NK-92 (cell line): ENCODE measurements around the gene KLHL6.

Experiments used
- DNase-seq: peaks from one replicate; lab custom pipeline; 2025; ENCODE audit not compliant: unreplicated experiment; lab: John Stamatoyannopoulos, UW

KLHL6 gene

DNA sequence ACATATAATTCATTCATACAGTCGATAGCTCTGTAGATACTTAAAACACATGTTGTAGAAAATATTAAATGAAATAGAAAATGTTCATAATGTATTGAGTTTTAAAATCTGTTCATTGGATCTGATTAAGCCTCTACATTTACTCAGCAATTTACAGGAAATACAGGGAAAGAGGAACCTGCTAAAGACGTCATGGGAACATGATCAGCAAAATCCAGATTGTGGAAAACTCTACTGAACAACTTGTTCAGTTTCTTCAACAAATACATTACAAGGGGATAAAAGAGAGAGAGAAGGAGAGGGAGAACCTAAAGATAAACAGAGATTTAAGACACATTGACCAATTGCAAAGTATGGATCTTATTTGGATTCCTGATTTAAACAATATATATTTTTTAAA lies 46.7 kb downstream of the KLHL6 start:
- no peak for DNase-seq

DNA sequence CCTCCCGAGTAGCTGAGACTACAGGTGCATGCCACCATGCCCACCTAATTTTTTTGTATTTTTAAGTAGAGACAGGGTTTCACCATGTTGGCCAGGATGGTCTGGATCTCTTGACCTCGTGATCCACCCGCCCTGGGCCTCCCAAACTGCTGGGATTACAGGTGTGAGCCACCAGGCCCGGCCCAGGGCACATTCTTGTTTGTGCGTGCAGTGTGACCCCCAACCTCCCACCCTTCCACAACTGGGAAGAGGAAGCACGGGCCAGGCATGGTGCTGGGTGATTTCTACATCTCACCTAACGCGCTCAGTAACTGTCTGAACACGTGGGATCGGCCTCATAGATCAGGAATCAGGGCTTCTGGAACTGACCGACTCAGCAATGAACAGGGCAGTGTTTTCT lies 48.0 kb downstream of the KLHL6 start:
- DNase-seq: no peak

DNA sequence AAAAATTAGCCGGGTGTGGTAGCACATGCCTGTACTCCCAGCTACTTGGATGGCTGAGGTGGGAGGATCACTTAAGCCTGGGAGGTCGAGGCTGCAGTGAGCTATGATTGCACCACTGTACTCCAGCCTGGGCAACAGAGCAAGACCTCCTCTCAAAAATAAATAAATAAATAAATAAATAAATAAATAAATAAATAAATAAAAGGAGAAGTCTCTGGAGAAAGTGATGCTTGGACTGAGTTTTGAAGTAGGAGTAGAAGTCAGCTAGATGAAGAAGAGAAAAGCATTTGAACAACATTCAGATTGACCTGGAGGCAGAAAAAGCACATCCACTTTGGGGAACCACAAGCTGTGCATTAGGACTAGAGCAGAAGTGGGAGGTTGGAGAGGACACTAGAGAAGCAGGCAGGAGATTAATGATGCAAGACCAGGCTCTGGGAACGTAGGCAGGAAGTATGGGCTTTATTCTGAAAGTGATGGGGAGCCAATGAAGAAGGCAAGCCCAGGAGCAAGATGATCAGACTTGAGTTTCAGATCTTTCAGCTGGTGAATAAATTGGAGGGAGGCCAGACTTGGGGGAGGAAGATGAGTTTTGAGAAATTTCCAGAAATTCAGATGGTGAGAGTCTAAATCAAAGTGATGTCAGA lies 48.7 kb downstream of the KLHL6 start:
- no peak for DNase-seq

DNA sequence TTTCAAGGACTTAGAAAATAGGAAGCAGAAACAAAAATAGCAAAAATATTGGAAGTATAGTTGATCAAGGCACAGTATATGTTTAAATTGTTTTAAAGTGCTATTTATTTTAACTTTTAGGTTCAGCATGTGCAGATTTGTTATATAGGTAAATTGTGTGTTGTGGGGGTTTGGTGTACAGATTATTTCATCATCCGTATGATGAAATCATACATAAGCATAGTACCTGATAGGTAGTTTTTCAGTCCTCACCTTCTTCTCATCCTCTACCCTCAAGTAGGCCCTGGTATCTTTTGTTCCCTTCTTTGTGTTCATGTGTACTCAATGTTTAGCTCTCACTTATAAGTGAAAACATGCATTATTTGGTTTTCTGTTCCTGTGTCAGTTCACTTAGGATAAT lies 50.9 kb downstream of the KLHL6 start:
- no peak for DNase-seq

DNA sequence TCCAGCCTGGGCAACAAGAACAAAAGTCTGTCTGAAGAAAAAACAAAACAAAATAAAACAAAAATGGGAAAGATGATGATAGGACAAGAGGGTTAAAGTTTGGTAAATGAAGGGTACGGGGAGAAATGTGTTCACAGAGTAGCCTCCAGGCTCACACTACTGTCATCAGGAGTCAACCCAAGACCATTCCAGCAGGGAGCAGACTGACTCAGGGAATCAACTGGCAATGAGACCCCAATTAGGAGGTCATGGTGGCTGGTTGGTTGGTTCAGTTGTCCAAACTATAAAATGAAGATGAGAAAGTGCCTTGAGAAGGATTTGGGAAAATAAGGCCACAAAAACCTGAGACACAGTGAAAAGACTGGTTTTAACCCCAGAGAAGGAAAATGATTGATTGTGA lies 51.8 kb downstream of the KLHL6 start:
- DNase-seq: no peak

DNA sequence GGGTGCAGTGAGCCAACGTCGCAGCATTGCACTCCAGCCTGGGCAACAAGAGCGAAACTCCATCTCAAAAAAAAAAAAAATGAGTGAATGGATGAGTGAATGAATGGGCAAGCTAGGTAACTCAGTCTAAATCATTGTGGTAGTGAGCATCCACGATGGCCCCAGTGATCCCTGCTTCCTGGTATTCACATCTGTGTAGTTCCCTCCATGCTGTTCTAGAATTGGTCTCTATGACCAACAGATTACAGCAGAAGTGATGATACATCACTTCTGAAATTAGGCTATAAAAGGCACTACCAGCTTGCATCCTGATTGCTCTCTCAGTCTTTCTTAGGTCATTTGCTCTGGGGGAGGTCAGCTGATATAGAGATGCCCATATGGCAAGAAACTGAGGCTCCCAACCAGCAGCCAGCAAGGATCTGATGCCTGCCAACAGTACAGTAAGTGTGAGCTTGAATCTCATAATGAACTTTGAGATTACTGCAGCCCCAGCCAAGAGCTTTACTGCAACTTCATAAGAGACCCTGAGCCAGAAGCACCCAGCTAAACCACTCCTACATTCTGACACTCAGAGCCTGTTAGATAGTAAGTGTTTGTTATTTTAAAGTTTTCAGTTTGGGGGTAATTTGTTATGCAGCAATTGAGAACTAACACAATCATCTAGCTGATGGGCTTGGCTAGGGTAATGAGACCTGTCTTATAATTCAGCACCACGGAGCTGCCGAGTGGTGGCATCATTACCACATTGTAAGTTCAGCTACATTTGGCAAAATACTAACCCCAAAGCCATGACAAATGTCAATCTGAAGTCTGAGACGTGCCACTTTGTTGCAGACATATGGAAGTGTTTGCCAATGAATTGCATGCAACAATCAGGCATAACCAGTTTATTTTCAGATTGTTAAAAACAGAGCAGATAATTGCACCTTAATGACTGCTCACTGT lies 53.0 kb downstream of the KLHL6 start:
- no peak for DNase-seq

DNA sequence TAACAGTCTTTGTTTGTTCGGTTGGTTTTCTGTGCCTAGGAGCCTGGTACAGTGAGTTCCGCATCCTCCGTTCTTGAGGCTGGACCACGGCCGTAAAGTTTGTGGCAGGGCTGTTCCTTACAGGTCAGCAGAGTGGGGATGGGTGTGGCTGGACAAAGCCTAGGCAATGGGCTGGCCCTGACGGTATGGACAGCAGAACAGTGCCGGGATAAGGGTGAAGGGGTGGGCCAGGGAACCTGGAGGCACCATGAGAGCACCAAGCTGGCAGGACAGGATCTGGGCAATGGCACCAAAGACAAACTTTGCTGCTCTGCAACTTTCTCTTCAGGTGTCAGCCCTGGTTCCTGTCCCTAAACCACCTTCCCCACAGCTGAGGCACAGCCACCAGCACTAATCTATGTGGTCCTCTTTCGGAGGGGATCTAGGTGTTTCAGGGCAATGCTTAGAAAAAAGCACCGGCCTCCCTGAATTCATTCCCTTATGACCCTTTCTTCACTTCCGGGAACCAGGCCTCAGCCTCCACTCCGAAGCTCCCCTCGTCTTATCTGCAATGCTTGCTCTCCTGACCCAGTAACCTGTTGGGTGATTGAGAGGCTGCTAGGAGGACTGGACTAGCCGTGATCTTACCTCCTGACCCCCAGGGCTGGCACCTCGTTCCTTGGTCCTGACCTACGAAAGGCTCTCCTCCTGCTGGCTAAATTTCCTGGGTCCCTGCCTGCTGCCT lies 54.4 kb downstream of the KLHL6 start:
- DNase-seq: no peak

DNA sequence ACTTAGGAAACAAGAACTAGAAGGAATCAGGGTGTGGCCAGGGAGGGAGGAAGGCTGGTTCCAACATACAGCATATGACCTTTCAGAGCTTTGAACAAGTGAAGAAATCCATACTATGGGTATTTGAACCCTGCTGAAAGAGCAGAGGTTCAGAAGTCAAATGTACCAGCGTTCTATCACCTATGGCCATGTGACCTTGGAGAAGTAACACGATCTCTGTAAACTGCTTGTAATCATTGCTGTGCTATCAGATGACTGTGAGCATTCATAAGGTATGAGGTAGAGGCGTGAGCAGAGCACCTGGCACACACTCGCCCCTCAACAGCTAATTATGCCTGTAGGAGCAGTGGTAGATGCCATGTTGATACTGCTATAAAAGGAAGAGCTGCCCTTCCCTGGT lies 55.2 kb downstream of the KLHL6 start:
- DNase-seq: no peak

DNA sequence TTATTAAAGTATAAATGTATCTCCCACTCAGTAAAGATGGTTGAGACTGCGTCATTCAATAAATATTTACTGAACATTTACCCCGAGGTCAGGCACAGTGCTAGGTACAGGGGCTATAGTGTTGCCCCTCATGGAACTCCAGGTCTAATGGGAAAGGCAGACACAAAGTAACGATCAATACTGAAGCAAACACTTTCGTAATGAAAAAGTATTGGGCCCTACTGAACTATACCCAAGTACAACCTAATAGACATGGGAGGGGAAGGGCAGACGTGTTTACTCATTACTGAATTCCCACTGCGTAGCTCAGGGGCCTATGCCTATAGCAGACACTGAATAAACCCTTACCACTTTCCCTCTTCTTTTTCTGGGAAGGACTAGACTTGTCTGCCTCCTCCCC lies 56.9 kb downstream of the KLHL6 start:
- DNase-seq: no peak

DNA sequence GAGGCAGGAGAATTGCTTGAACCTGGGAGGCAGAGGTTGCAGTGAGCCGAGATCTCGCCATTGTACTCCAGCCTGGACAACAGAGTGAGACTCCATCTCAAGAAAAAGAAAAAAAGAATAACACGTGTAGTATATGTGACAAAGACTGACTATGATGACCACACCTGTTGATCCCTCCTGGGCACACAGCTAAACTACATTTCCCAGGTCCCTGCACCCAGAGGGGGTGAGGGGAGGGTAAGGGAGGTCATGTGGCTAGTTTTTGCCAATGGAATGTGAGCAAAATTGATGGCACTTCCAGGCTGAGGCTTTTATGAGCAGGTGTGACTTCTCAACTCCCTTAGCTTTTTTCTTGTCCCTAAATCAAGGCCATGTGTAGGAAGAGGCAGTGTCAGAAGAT lies 58.2 kb downstream of the KLHL6 start:
- DNase-seq: no peak

DNA sequence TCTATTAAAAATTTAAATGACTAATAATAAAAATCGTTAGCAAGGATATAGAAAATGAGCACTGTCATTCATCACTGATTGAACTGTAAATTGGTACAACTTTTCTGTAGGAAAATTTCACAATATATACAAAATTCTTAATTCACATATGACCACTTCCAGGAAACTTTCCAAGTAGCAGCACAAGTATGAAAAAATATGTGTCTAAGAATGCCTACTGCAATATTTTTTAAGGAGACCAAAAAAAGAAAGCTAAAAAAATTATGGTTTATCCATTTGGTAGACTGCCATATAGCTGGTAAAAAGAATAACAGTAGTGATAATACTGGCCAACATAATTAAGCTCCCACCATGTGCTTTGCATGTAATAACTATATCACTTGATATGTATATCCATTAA lies 59.2 kb downstream of the KLHL6 start:
- no peak for DNase-seq

DNA sequence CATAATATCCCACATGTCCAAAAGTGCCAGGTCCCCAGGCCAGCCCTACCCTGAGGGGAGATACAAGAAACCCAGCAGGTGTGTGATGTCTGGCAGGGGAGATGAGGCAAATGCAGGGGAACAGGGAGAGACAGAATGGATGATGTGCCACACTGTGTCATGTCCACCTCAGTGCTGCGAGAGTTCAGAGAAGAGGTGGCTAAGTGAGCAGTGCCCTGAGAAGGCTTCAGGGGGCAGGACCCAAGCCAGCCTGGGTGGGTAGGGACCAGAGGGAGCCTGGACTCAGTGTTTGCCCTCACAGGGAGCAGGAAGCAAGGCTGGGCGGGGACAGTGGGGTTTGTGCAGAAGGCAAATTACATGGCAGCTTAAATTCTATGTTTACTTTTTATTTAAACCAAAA lies 61.2 kb downstream of the KLHL6 start:
- DNase-seq: no peak

DNA sequence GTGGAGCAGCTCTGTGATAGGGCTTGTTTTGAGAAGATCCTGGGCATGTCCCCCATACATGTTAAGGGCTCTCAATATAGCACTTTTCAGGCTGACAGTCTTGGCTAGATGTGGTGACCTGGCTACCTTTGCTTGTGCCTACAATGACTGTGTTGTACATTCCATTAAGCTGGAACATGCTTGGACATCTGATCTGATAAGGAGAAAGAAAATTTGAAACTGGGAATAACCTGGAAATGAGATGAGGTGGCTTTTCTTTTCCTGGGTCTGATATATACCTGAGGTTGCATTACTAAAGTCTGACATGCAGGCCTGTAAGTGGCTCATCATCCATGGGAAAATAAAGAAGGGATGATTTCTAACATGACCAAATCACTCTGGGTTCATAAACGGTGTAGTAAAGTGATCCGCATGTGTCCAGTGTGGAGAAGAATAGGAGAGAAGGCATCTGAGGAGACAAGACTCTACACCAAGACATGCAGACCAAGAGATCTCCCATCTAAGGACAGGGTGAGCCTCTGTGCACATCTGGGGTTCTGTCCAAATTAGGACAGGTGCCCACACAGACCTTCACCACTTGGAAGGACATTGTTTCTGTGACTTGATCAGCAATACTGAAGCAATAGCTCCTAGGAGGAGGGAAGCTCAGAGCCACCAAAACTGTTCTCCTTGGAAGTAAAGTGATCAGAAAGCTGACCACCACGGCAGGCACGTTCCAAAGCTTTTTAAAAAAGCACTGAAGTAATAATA lies 62.0 kb downstream of the KLHL6 start:
- no peak for DNase-seq

DNA sequence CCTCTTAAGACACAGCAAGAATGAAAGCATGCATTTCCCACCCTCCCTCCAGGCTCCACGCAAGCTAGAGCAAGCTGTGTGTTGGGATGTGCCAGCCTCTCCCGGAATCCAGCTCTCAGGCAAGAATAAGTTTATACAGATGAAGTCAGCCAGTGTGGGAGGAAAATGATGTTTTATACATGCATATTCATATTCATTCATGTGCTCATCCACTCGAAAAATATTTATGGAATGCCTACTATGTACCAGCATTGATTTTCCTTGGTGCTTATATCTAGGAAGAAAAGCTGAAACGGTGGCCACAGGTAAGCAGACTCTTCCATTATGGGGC lies 62.7 kb downstream of the KLHL6 start:
- DNase-seq: no peak

DNA sequence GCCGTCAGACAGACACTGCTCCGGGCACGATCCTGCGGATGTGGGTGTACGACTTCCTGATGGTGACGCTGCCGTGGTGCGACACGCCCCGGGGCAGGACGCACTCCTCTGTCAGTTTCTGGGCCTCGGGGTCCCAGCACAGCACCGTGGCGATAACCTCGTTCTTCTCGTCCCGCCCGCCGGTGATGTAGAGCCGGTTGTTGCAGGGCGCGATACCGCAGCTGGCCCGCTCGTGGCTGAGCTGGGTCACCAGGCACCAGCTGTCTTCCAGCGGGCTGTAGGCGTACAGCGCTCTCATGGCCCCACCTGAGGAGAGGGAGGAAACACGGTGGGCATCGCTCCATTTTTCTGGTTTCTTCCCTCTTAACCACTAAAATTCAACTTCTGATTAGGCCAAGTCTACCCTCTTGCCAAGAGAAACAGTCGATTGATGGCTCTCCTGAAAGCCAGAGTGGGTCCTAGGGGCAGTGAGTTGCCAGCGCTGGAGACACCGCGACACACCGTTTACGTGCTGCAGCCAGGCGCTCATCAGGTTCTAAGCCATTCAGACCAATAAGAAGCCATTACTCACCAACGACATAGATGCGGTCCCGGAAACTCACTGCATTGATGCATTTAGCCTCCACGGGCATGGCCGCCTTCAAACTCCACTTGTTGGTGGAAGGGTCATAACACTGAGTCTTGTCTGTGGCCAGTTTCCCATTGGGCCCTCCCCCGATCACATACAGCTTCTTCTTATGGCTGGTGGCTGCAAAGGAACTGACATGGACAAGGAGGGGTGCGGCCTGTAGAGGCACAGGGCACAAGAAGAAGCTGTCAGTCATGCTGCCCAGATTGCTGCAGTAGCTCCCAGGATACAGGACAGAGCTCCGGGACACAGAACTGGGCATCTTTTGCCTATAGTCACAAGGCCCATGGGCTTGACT lies 63.3 kb downstream of the KLHL6 start:
- no peak for DNase-seq

DNA sequence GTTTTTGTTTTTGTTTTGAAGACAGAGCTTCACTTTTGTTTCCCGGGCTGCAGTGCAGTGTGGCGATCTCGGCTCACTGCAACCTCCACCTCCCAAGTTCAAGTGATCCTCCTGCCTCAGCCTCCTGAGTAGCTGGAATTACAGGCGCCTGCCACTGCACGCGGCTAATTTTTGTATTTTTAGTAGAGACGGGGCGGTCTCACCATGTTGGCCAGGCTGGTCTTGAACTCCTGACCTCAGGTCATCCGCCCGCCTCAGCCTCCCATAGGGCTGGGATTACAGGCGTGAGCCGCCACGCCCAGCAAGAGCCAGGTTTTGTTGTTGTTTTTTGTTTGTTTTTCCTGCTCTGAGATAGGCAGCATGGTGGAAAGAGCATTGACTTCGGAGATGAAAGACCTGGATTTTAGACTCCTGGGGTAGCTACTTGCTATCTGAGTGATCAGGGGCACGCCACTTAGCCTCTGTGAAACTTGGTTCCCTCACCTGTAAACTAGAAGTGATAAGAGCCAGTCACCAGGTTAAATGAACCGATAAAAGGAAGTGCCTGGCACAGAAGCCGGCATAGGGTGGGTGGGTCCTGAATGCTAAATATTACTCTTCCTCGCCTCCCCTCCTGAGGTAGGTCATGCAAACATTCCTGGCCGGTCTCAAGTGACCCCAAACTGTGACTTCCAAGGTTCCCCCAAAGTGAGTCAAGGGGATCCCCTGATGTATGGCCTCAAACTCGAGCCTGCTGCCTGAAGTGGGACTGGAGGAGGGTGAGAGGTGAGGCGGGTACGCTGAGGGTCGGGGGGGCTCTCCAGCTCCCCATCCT lies 64.2 kb downstream of the KLHL6 start:
- DNase-seq: no peak

DNA sequence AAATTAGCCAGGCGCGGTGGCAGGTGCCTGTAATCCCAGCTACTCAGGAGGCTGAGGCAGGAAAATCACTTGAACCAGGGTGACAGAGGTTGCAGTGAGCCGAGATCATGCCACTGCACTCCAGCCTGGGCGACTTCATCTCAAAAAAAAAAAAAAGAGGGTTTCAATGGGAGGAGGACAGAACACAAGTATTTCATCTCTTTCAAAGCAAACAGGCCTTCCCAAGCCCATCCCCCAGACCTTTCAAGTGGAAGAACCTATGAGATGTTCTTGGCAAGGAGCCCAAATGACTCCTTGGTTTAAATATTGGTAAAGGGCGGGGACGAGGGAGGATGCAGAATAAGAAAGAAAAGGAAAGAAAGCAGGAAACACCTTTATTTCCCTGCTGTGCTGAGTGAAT lies 64.9 kb downstream of the KLHL6 start:
- no peak for DNase-seq

DNA sequence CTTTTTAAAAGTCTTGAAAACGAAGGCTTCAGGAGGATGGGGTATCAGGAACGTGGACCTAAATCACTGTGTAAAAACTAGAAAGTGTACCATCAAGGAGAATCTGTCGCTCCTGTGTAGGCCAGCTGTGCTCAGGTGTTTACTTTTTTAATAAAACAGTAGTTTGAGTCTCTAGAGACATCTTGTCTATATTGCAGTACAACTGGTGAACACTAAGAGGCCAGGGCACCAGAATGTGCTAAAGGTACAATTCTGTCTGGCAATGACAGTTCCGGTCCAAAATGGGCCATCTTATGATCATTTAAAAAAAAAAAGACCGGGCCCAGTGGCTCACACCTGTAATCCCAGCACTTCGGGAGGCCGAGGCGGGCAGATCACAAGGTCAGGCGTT lies 65.3 kb downstream of the KLHL6 start:
- DNase-seq: no peak

DNA sequence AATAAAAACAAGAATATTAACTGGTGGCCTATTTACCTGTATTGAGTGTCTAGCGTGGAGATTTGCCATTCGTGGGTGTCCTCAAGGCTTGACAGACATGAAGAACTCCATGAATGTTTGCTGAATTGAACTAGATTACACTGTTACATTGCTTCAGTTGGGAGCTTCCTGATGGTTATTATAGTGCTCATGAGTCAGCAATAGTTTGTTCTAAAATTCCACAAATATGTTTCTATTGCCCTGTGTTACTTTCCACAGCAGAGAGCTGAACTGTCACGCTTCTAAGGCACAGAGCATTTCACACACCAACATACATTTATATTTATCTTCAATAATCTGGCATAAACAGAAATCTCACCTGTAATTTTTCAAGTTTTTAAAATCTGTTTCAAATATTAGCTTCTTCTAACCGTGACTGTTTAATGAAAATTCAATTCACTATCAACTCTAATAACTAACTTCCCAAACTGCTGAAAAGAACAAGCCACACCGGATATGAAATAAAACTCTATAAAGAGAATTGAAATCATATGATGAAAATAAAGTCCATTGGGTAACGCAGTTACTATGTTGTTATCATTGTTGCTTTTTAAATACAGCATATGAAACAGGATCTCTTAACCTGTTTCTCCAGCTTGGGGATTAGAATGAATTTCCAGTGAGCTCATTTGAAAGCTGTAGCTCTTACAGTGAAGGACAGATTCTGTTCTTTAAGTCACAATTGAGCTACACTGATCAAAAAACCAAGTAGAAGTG lies 65.9 kb downstream of the KLHL6 start:
- DNase-seq: no peak
